A673 (cell line): ENCODE data around the gene FOXK1.
"Not testable (repeated sequence)": the region's sequence is repeated elsewhere in the genome, so short reads cannot be mapped to it uniquely, and the experiment has no call there.

Experiments used
- CTCF ChIP-seq: fragments of 300-800, 200-600 bp; sonication (generic); conservative IDR thresholded peaks from 2 replicates; pipeline ENCODE4 v1.5.1; 2017; ENCODE audit warnings: low read depth, mild to moderate bottlenecking, antibody characterized with exemption, low read length, moderate library complexity, mixed read lengths
- EZH2 ChIP-seq: fragments of 200-600 bp; sonication (generic); IDR thresholded peaks from 2 replicates; pipeline ENCODE4 v1.6.1; 2017; ENCODE audit warnings: borderline replicate concordance, low read depth, mild to moderate bottlenecking, mixed read lengths, antibody characterized with exemption, low read length; ENCODE audit not compliant: poor library complexity, severe bottlenecking

GRCh38 chr7:4677518-4677917 is 4.6 kb upstream of the FOXK1 start:
- TF ChIP-seq CTCF, EZH2: not testable (repeated sequence)
